K562 (cell line): ENCODE measurements around the gene GTF2H4.

Experiments used
- CHCHD3 ChIP-seq: fragments of 250-450 bp; sonication (Bioruptor Pico); IDR thresholded peaks from 2 replicates; pipeline ENCODE4 v2.1.2; 2022; ENCODE audit warnings: mild to moderate bottlenecking
- EP300 ChIP-seq: IDR thresholded peaks from 2 replicates; pipeline ENCODE4 v1.6.1; 2012; ENCODE audit warnings: low read length, improper control_type of control experiment
- TAF1 ChIP-seq: IDR thresholded peaks from 2 replicates; pipeline ENCODE4 v1.6.1; 2011; ENCODE audit warnings: mild to moderate bottlenecking, low read length, moderate library complexity; ENCODE audit not compliant: insufficient read depth, control insufficient read depth, severe bottlenecking; ENCODE audit errors: extremely low read depth
- ZFP36 ChIP-seq: fragments of 150-350 bp; IDR thresholded peaks from 2 replicates; pipeline ENCODE4 v1.6.1; 2018; ENCODE audit warnings: low read length, low read depth; ENCODE audit not compliant: partially characterized antibody
- TF ChIP-seq, protein P1 (sequence below): fragments of 450-650 bp; formaldehyde crosslinking; IDR thresholded peaks from 2 replicates; pipeline ENCODE4 v1.4.0; 2020; ENCODE audit warnings: mild to moderate bottlenecking, moderate library complexity
- TF ChIP-seq, protein P2 (sequence below): sonication (generic); formaldehyde crosslinking; IDR thresholded peaks from 2 replicates; pipeline ENCODE4 v1.9.0; 2022; ENCODE audit warnings: mild to moderate bottlenecking, missing genetic modification reagents

DNA sequence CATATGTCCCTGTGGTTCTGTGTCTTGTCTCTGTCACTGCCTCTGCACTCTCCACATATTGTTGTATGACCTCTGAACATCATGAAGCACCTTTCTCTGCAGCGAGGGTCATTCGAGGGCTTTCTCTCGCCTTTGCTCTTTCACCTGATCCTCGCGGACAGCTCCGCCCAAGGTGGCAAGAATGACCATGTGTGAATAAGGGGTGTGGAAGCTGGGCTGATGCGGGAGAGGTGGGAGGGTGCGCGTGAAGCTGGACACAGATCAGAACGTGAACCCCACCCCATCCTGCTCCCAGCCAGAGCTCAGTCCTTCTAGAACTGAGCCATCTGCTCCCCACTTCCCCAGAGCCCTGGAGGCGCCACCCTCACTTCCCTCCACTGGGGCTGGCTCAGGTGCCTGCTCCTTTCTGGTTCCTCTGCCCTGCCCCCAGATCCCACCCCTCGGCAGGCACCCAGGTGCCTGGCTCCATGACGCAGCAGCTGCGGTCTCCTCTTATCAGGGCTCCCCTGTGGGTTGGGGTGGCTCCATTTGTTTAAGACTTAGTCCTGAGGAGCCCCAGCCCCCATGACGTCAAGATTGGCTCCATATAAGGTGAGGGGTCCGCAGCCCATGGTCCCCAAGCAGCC, 32.5 kb downstream of the GTF2H4 start, which contains the start of gene MUCL3:
- TF ChIP-seq TAF1, result no peak
- TF ChIP-seq EP300, result no peak
- TF ChIP-seq, protein P1, sequence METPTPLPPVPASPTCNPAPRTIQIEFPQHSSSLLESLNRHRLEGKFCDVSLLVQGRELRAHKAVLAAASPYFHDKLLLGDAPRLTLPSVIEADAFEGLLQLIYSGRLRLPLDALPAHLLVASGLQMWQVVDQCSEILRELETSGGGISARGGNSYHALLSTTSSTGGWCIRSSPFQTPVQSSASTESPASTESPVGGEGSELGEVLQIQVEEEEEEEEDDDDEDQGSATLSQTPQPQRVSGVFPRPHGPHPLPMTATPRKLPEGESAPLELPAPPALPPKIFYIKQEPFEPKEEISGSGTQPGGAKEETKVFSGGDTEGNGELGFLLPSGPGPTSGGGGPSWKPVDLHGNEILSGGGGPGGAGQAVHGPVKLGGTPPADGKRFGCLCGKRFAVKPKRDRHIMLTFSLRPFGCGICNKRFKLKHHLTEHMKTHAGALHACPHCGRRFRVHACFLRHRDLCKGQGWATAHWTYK (CRISPR knock-in tag), result no peak
- TF ChIP-seq, protein P2, sequence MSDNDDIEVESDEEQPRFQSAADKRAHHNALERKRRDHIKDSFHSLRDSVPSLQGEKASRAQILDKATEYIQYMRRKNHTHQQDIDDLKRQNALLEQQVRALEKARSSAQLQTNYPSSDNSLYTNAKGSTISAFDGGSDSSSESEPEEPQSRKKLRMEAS (CRISPR knock-in tag), result peak; percentile 22; the same call in 1 of the 2 replicates
- no peak for TF ChIP-seq ZFP36
- no peak for TF ChIP-seq CHCHD3
